ENCODE results near the gene RPL28.

- TF ChIP-seq, protein P1, sequence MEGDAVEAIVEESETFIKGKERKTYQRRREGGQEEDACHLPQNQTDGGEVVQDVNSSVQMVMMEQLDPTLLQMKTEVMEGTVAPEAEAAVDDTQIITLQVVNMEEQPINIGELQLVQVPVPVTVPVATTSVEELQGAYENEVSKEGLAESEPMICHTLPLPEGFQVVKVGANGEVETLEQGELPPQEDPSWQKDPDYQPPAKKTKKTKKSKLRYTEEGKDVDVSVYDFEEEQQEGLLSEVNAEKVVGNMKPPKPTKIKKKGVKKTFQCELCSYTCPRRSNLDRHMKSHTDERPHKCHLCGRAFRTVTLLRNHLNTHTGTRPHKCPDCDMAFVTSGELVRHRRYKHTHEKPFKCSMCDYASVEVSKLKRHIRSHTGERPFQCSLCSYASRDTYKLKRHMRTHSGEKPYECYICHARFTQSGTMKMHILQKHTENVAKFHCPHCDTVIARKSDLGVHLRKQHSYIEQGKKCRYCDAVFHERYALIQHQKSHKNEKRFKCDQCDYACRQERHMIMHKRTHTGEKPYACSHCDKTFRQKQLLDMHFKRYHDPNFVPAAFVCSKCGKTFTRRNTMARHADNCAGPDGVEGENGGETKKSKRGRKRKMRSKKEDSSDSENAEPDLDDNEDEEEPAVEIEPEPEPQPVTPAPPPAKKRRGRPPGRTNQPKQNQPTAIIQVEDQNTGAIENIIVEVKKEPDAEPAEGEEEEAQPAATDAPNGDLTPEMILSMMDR (IDR thresholded peaks at IDR 0.05; ENCODE audit: low read depth, low read length) = no peak
- no peak for TF ChIP-seq EZH2phosphoT487 (IDR thresholded peaks at IDR 0.05; ENCODE audit: low read depth)
These were observed 3.1 kb upstream of the RPL28 start for GRCh38 chr19:55382522-55383054.
